SU-DHL-6 (cell line): Measurements from ENCODE around the gene S100A4.

Experiments used
- H2AFZ ChIP-seq: fragments of 200-600 bp; sonication (generic); 2 replicates; pipeline ENCODE4 v1.6.1; 2014; ENCODE audit warnings: low read depth, mild to moderate bottlenecking, moderate library complexity, mixed read lengths, antibody characterized with exemption, low read length; ENCODE audit not compliant: severe bottlenecking
- H3F3A ChIP-seq: fragments of 200-600 bp; shearing (Covaris generic); 2 replicates; pipeline ENCODE4 v1.6.0; 2016; ENCODE audit warnings: antibody characterized with exemption, mild to moderate bottlenecking; ENCODE audit not compliant: insufficient read depth
- H3K27ac ChIP-seq: fragments of 200-600 bp; sonication (generic); 2 replicates; pipeline ENCODE4 v1.5.1; 2016; ENCODE audit warnings: low read depth, mild to moderate bottlenecking, low read length, moderate library complexity, mixed read lengths
- H3K27me3 ChIP-seq: fragments of 200-600 bp; sonication (generic), shearing (Covaris generic); 2 replicates; pipeline ENCODE4 v1.6.0; 2014; ENCODE audit warnings: mild to moderate bottlenecking, low read length
- H3K36me3 ChIP-seq: fragments of 200-600 bp; sonication (generic); 2 replicates; pipeline ENCODE4 v1.6.1; 2014; ENCODE audit warnings: mild to moderate bottlenecking, low read length, mixed read lengths
- H3K4me2 ChIP-seq: fragments of 300-600, 200-600 bp; shearing (Covaris generic), sonication (generic); 2 replicates; pipeline ENCODE4 v1.6.0; 2014; ENCODE audit warnings: low read length, low read depth, mild to moderate bottlenecking; ENCODE audit not compliant: poor library complexity, severe bottlenecking
- H3K4me3 ChIP-seq: fragments of 200-600 bp; sonication (generic); 2 replicates; pipeline ENCODE4 v1.5.1; 2014; ENCODE audit warnings: antibody characterized with exemption, low read length, mild to moderate bottlenecking, mixed read lengths; ENCODE audit not compliant: insufficient read depth, poor library complexity, severe bottlenecking
- H3K79me2 ChIP-seq: fragments of 200-600 bp; sonication (generic); 2 replicates; pipeline ENCODE4 v1.6.1; 2014; ENCODE audit warnings: mild to moderate bottlenecking, low read length, moderate library complexity; ENCODE audit not compliant: insufficient read depth
- H3K9ac ChIP-seq: fragments of 200-600 bp; sonication (generic); 2 replicates; pipeline ENCODE4 v1.7.0; 2014; ENCODE audit warnings: mild to moderate bottlenecking, low read length
- H3K9me2 ChIP-seq: fragments of 200-600 bp; sonication (generic); replicated peaks from 2 replicates; pipeline ENCODE4 v1.6.1; 2014; ENCODE audit warnings: low read length; ENCODE audit not compliant: insufficient read depth
- H3K9me3 ChIP-seq: fragments of 200-600 bp; sonication (generic); 2 replicates; pipeline ENCODE4 v1.6.1; 2014; ENCODE audit warnings: low read length, mixed read lengths; ENCODE audit not compliant: insufficient read depth
- H4K20me1 ChIP-seq: fragments of 200-600 bp; sonication (generic); 2 replicates; pipeline ENCODE4 v1.6.1; 2014; ENCODE audit warnings: low read depth, mild to moderate bottlenecking, antibody characterized with exemption, low read length, moderate library complexity, mixed read lengths
- EZH2phosphoT487 ChIP-seq: fragments of 200-600 bp; sonication (generic), shearing (Covaris generic); conservative IDR thresholded peaks from 2 replicates; pipeline ENCODE4 v1.6.1; 2018; ENCODE audit warnings: mild to moderate bottlenecking, antibody characterized with exemption, low read length, moderate library complexity, mixed read lengths
- TF ChIP-seq, protein P1 (sequence below): fragments of 200-600 bp; sonication (generic); IDR thresholded peaks from one replicate; pipeline ENCODE4 v1.5.1; 2017; ENCODE audit warnings: antibody characterized with exemption, mild to moderate bottlenecking, low read length, moderate library complexity; ENCODE audit not compliant: insufficient read depth, poor library complexity, severe bottlenecking

Gene S100A4

DNA sequence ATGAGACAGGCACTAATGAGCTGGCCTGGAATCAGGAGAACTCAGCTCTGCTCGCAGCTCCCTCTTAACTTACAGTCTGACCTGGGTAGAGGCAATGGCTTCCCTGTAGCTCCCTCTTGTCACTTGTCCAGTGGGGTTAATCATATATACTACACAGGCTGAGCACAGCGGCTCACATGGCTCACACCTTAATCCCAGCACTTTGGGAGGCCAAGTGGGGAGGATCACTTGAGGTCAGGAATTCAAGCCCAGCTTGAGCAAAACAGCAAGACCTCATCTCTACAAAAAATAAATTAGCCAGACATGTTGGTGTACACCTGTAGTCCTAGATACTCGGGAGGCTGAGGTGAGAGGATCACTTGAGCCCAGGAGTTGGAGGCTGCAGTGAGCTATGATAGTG is 14.0 kb downstream of the S100A4 start:
- Histone ChIP-seq H3K36me3 (no peaks in the 10 kb centered on the region), H3K27ac (no peak overlapping the region), H3K9me2 (no peaks in the 10 kb centered on the region), H3K9me3 (no peaks in the 10 kb centered on the region), H3K79me2 (no peaks in the 10 kb centered on the region), H3F3A (no peaks in the 10 kb centered on the region), H4K20me1 (no peaks in the 10 kb centered on the region), H2AFZ (no peak overlapping the region), H3K4me3 (no peak overlapping the region), H3K9ac (no peak overlapping the region), H3K27me3 (no peaks in the 10 kb centered on the region), H3K4me2 (no peak overlapping the region)
- TF ChIP-seq, protein P1, sequence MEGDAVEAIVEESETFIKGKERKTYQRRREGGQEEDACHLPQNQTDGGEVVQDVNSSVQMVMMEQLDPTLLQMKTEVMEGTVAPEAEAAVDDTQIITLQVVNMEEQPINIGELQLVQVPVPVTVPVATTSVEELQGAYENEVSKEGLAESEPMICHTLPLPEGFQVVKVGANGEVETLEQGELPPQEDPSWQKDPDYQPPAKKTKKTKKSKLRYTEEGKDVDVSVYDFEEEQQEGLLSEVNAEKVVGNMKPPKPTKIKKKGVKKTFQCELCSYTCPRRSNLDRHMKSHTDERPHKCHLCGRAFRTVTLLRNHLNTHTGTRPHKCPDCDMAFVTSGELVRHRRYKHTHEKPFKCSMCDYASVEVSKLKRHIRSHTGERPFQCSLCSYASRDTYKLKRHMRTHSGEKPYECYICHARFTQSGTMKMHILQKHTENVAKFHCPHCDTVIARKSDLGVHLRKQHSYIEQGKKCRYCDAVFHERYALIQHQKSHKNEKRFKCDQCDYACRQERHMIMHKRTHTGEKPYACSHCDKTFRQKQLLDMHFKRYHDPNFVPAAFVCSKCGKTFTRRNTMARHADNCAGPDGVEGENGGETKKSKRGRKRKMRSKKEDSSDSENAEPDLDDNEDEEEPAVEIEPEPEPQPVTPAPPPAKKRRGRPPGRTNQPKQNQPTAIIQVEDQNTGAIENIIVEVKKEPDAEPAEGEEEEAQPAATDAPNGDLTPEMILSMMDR: no peak
- TF ChIP-seq EZH2phosphoT487: no peak

- H3K9me2 ChIP-seq: no peaks in the 10 kb centered on the region
- H3K9ac ChIP-seq: no peak overlapping the region
- no peak for TF ChIP-seq EZH2phosphoT487
- TF ChIP-seq, protein P1: no peak
- no peak overlapping the region for H3K27ac ChIP-seq
- no peak overlapping the region for H3K4me3 ChIP-seq
- H3K27me3 ChIP-seq: no peaks in the 10 kb centered on the region
- no peaks in the 10 kb centered on the region for H3F3A ChIP-seq
- no peak overlapping the region for H3K4me2 ChIP-seq
- H2AFZ ChIP-seq: no peak overlapping the region
- no peaks in the 10 kb centered on the region for H4K20me1 ChIP-seq
- H3K36me3 ChIP-seq: no peaks in the 10 kb centered on the region
- H3K79me2 ChIP-seq: no peaks in the 10 kb centered on the region
- H3K9me3 ChIP-seq: no peaks in the 10 kb centered on the region
Observed at GRCh38 chr1:153527683-153528040, 17.9 kb downstream of the S100A4 start.

DNA sequence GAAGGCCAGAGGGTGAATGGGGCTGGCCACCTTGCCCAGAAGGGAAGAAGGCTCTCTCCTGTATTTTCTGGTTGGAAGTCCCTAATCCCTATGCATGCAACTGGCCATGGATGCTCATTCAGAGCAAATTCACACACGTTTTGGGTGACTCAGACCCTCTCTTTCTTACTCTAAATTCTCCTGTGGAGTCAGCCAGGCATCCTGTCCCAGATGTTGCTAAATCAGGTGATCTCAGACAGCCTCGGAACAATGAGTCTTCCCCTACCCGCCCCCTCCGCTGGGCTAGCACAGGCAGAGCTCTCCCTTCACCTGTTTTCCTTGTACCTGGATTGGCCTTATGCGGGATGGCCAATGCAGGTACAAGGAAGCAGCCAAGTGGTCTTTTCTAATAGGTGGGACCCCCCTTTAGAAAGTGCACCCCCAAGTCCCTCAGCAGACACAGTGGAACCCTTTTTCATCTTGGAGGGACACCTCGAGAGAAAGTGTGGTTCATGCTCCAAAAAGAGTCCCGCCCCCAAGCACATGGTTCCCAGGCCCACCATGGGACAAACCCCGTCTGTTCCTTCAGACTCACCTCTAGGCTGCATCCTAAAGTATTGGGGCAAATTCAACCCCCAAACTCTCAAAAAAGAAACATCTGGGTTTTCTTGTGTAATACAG is 18.5 kb downstream of the S100A4 start:
- H3K79me2 ChIP-seq: no peaks in the 10 kb centered on the region
- no peaks in the 10 kb centered on the region for H3F3A ChIP-seq
- no peak overlapping the region for H3K4me2 ChIP-seq
- H4K20me1 ChIP-seq: no peaks in the 10 kb centered on the region
- H3K9ac ChIP-seq: no peak overlapping the region
- no peaks in the 10 kb centered on the region for H3K9me3 ChIP-seq
- no peaks in the 10 kb centered on the region for H3K27me3 ChIP-seq
- H3K27ac ChIP-seq: no peak overlapping the region
- H3K4me3 ChIP-seq: no peak overlapping the region
- no peak overlapping the region for H2AFZ ChIP-seq
- TF ChIP-seq EZH2phosphoT487: no peak
- TF ChIP-seq, protein P1: no peak
- H3K36me3 ChIP-seq: no peaks in the 10 kb centered on the region
- H3K9me2 ChIP-seq: no peaks in the 10 kb centered on the region
